GM23338 (cell line): ENCODE data around the gene OR4D1. TPM values are rescaled to one million over a fixed set of nuclear protein-coding genes. Genes with fewer than 3 reads are reported as not detected.

Experiments
- ATAC-seq: fragments of 200-7000 bp; cut with Tn5 transposase; 3 replicates; pipeline ENCODE4 v1.9.1; 2020
- DNase-seq: peaks from one replicate; pipeline ENCODE4 v3.0.0-alpha.2; 2015; ENCODE audit warnings: low spot score
- H2AFZ ChIP-seq: fragments of 200-600 bp; sonication (generic); 2 replicates; pipeline ENCODE4 v1.8.0; 2016; ENCODE audit warnings: antibody characterized with exemption, mild to moderate bottlenecking, moderate library complexity
- H3F3A ChIP-seq: fragments of 200-600 bp; sonication (generic); replicated peaks from 2 replicates; pipeline ENCODE4 v1.8.0; 2017; ENCODE audit warnings: antibody characterized with exemption, mixed run types, low read depth
- H3K27ac ChIP-seq: fragments of 200-600 bp; sonication (generic); 2 replicates; pipeline ENCODE4 v1.6.1; 2016; ENCODE audit warnings: low read depth
- H3K27me3 ChIP-seq: fragments of 200-600 bp; sonication (generic); 2 replicates; pipeline ENCODE4 v1.8.0; 2016; ENCODE audit warnings: mild to moderate bottlenecking, mixed run types, moderate library complexity; ENCODE audit not compliant: insufficient read depth
- H3K36me3 ChIP-seq: fragments of 200-600 bp; sonication (generic); 2 replicates; pipeline ENCODE4 v1.8.0; 2016; ENCODE audit warnings: mild to moderate bottlenecking; ENCODE audit not compliant: insufficient read depth
- H3K4me1 ChIP-seq: fragments of 200-600 bp; sonication (generic); 2 replicates; pipeline ENCODE4 v1.8.0; 2016; ENCODE audit warnings: mild to moderate bottlenecking, moderate library complexity; ENCODE audit not compliant: insufficient read depth
- H3K4me2 ChIP-seq: fragments of 200-600 bp; sonication (generic); 2 replicates; pipeline ENCODE4 v1.7.1; 2017; ENCODE audit warnings: mixed run types
- H3K4me3 ChIP-seq: fragments of 200-600 bp; sonication (generic); 2 replicates; pipeline ENCODE4 v1.6.1; 2016; ENCODE audit warnings: mixed run types
- H3K79me2 ChIP-seq: fragments of 200-600 bp; sonication (generic); replicated peaks from 2 replicates; pipeline ENCODE4 v1.8.0; 2017; ENCODE audit warnings: mild to moderate bottlenecking; ENCODE audit not compliant: insufficient read depth
- H3K9me2 ChIP-seq: fragments of 200-600 bp; sonication (generic); 2 replicates; pipeline ENCODE4 v1.8.0; 2017; ENCODE audit not compliant: insufficient read depth
- H4K20me1 ChIP-seq: fragments of 200-600 bp; sonication (generic); replicated peaks from 2 replicates; pipeline ENCODE4 v1.8.0; 2017; ENCODE audit warnings: mild to moderate bottlenecking; ENCODE audit not compliant: insufficient read depth
- H3K27ac Mint-ChIP-seq: 2 replicates; pipeline ENCODE4 v1.8.0; 2020; ENCODE audit warnings: inconsistent platforms, mild to moderate bottlenecking, moderate library complexity, mixed read lengths
- H3K27me3 Mint-ChIP-seq: 3 replicates; pipeline ENCODE4 v1.8.0; 2022; ENCODE audit warnings: low read depth, mild to moderate bottlenecking, moderate library complexity, mixed read lengths, inconsistent platforms; ENCODE audit not compliant: insufficient read depth, poor library complexity
- H3K36me3 Mint-ChIP-seq: 3 replicates; pipeline ENCODE4 v1.8.0; 2021; ENCODE audit warnings: low read depth, mild to moderate bottlenecking, inconsistent platforms, moderate library complexity, mixed read lengths
- H3K4me1 Mint-ChIP-seq: 3 replicates; pipeline ENCODE4 v1.8.0; 2020; ENCODE audit warnings: mild to moderate bottlenecking, inconsistent platforms, mixed read lengths
- H3K4me3 Mint-ChIP-seq: 3 replicates; pipeline ENCODE4 v1.8.0; 2021; ENCODE audit warnings: moderate library complexity, mild to moderate bottlenecking, inconsistent platforms, mixed read lengths
- H3K9me3 Mint-ChIP-seq: 3 replicates; pipeline ENCODE4 v1.8.0; 2020; ENCODE audit warnings: moderate library complexity, mild to moderate bottlenecking, inconsistent platforms, mixed read lengths
- EZH2phosphoT487 ChIP-seq: fragments of 200-600 bp; sonication (generic); IDR thresholded peaks from one replicate; pipeline ENCODE4 v1.8.1; 2018; ENCODE audit warnings: antibody characterized with exemption; ENCODE audit not compliant: unreplicated experiment
- POLR2AphosphoS5 ChIP-seq: IDR thresholded peaks from 2 replicates; pipeline ENCODE4 v1.6.1; 2016; ENCODE audit warnings: antibody characterized with exemption, low read depth
- STAT1 ChIP-seq: IDR thresholded peaks from one replicate; pipeline ENCODE4 v1.6.1; 2016; ENCODE audit warnings: antibody characterized with exemption; ENCODE audit not compliant: unreplicated experiment
- ZNF114 ChIP-seq: fragments of 250-450 bp; sonication (Bioruptor Pico); IDR thresholded peaks from 2 replicates; pipeline ENCODE4 v1.5.0; 2020; ENCODE audit warnings: mild to moderate bottlenecking, moderate library complexity
- ZNF331 ChIP-seq: fragments of 250-450 bp; sonication (Bioruptor Pico); IDR thresholded peaks from 2 replicates; pipeline ENCODE4 v1.5.0; 2020; ENCODE audit warnings: low read depth, mild to moderate bottlenecking, moderate library complexity
- polyA plus RNA-seq: library from polyadenylated mRNA; unstranded; fragments of >200 nt; fragmentation: Nextera tagmentation; extraction: Ambion mirVana; gene quantifications from 2 replicates; pipeline ENCODE4 v1.2.1, GENCODE V29; 2016
- total RNA-seq: library from RNA; depleted of rRNA; stranded (reverse); fragments of >200 nt; shearing (Covaris generic); gene quantifications from 2 replicates; pipeline ENCODE4 v1.2.3, GENCODE V29; 2014
- TF ChIP-seq, protein P1 (sequence below): fragments of 250-450 bp; sonication (Bioruptor Pico); IDR thresholded peaks from 2 replicates; pipeline ENCODE4 v1.5.0; 2020; ENCODE audit warnings: mild to moderate bottlenecking, moderate library complexity
- TF ChIP-seq, protein P2 (sequence below): IDR thresholded peaks from 2 replicates; pipeline ENCODE4 v1.6.1; 2016; ENCODE audit warnings: antibody characterized with exemption

The OR4D1 gene
- total and polyA plus RNA-seq, 2 experiments from 2014 or later: 0.10 to 0.50 TPM

GRCh38 chr17:58205936-58206335 lies 57.8 kb downstream of the OR4D1 start (continued):
- TF ChIP-seq, protein P1, sequence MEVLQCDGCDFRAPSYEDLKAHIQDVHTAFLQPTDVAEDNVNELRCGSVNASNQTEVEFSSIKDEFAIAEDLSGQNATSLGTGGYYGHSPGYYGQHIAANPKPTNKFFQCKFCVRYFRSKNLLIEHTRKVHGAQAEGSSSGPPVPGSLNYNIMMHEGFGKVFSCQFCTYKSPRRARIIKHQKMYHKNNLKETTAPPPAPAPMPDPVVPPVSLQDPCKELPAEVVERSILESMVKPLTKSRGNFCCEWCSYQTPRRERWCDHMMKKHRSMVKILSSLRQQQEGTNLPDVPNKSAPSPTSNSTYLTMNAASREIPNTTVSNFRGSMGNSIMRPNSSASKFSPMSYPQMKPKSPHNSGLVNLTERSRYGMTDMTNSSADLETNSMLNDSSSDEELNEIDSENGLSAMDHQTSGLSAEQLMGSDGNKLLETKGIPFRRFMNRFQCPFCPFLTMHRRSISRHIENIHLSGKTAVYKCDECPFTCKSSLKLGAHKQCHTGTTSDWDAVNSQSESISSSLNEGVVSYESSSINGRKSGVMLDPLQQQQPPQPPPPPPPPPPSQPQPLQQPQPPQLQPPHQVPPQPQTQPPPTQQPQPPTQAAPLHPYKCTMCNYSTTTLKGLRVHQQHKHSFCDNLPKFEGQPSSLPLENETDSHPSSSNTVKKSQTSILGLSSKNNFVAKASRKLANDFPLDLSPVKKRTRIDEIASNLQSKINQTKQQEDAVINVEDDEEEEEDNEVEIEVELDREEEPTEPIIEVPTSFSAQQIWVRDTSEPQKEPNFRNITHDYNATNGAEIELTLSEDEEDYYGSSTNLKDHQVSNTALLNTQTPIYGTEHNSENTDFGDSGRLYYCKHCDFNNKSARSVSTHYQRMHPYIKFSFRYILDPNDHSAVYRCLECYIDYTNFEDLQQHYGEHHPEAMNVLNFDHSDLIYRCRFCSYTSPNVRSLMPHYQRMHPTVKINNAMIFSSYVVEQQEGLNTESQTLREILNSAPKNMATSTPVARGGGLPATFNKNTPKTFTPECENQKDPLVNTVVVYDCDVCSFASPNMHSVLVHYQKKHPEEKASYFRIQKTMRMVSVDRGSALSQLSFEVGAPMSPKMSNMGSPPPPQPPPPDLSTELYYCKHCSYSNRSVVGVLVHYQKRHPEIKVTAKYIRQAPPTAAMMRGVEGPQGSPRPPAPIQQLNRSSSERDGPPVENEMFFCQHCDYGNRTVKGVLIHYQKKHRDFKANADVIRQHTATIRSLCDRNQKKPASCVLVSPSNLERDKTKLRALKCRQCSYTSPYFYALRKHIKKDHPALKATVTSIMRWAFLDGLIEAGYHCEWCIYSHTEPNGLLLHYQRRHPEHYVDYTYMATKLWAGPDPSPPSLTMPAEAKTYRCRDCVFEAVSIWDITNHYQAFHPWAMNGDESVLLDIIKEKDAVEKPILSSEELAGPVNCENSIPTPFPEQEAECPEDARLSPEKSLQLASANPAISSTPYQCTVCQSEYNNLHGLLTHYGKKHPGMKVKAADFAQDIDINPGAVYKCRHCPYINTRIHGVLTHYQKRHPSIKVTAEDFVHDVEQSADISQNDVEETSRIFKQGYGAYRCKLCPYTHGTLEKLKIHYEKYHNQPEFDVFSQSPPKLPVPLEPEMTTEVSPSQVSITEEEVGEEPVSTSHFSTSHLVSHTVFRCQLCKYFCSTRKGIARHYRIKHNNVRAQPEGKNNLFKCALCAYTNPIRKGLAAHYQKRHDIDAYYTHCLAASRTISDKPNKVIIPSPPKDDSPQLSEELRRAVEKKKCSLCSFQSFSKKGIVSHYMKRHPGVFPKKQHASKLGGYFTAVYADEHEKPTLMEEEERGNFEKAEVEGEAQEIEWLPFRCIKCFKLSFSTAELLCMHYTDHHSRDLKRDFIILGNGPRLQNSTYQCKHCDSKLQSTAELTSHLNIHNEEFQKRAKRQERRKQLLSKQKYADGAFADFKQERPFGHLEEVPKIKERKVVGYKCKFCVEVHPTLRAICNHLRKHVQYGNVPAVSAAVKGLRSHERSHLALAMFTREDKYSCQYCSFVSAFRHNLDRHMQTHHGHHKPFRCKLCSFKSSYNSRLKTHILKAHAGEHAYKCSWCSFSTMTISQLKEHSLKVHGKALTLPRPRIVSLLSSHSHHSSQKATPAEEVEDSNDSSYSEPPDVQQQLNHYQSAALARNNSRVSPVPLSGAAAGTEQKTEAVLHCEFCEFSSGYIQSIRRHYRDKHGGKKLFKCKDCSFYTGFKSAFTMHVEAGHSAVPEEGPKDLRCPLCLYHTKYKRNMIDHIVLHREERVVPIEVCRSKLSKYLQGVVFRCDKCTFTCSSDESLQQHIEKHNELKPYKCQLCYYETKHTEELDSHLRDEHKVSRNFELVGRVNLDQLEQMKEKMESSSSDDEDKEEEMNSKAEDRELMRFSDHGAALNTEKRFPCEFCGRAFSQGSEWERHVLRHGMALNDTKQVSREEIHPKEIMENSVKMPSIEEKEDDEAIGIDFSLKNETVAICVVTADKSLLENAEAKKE (CRISPR knock-in tag): no peak

DNA sequence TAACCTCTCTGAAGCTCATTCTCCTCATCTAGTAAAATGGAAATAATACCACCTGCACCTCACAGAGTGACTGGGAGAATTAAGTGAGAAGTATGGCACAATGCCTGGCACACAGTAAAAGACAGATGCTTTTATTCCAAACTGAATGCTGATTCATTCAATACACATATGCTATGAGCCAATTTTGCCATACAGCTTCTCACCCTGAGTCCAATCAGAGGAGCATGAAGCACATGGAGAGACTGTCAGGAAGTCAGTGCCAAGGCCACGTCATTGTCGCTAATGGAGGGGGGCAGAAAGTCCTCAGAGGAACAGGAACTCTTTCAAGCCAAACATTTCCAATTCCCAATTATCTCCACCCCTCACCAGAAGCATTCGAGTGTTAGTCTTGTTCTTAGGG lies 59.3 kb downstream of the OR4D1 start:
- H3K9me3 Mint-ChIP-seq: no peaks in the 10 kb centered on the region
- Histone ChIP-seq H4K20me1 (no peaks in the 10 kb centered on the region; the same call in 1 of the 2 replicates), H2AFZ (no peak overlapping the region), H3K79me2 (no peaks in the 10 kb centered on the region), H3K9me2 (no peaks in the 10 kb centered on the region), H3K36me3 (no peaks in the 10 kb centered on the region), H3K4me3 (no peak overlapping the region), H3K4me1 (no peaks in the 10 kb centered on the region), H3K4me2 (no peak overlapping the region), H3K27ac (no peak overlapping the region), H3K27me3 (no peaks in the 10 kb centered on the region), H3F3A (no peaks in the 10 kb centered on the region)
- H3K27ac Mint-ChIP-seq: no peak overlapping the region
- H3K36me3 Mint-ChIP-seq: peaks cover 19% of the 10 kb centered on the region
- no peak for ATAC-seq
- no peak for DNase-seq
- H3K4me3 Mint-ChIP-seq: no peak overlapping the region
- no peaks in the 10 kb centered on the region for H3K4me1 Mint-ChIP-seq
- H3K27me3 Mint-ChIP-seq: peaks cover 4% of the 10 kb centered on the region
- no peak for TF ChIP-seq EZH2phosphoT487
- TF ChIP-seq STAT1: no peak
- TF ChIP-seq, protein P2, sequence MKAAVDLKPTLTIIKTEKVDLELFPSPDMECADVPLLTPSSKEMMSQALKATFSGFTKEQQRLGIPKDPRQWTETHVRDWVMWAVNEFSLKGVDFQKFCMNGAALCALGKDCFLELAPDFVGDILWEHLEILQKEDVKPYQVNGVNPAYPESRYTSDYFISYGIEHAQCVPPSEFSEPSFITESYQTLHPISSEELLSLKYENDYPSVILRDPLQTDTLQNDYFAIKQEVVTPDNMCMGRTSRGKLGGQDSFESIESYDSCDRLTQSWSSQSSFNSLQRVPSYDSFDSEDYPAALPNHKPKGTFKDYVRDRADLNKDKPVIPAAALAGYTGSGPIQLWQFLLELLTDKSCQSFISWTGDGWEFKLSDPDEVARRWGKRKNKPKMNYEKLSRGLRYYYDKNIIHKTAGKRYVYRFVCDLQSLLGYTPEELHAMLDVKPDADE: no peak
- TF ChIP-seq ZNF114 (CRISPR knock-in tag): no peak
- TF ChIP-seq, protein P1 (CRISPR knock-in tag): no peak
- no peak for TF ChIP-seq ZNF331
- no peak for TF ChIP-seq POLR2AphosphoS5
